Measurements from ENCODE around the gene TBCC.

TBCC gene

DNA sequence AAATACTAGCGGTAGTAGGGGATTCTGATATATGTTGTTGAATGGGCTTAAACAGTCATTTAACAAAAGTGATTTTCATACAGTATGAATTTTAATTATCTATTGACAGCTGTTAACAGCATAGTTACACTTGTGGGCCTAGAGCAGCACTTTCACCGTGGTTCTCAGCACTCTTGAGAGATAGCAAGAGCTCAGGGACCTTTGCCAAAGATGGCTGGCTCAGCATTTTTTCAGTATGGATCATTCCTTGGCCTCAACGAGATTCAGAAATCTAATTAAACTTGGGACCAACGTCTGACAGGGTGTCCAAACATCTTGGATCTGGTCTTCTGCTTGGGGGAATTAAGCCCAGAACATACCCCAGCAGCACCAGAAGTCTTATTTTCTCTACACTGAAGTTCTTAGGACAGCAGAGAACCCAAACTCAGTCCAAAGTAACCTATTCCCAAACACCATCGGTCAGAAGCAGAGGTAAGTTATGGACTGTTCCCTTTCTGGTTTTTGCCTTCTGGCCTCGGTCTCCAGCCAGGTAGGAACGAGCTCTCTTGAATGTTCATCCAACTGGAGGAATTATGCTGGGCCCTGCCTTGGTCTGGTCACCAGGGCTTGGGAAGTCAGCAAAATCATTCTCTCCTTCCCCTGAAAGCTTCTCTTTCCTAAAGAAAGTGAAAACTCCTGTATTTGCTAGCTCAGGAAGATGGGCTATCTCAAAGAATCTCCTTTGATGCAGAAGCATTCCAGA, 49.2 kb downstream of the TBCC start:
- no peak for DNase-seq (ENCODE audit: low read depth, low spot score)

DNA sequence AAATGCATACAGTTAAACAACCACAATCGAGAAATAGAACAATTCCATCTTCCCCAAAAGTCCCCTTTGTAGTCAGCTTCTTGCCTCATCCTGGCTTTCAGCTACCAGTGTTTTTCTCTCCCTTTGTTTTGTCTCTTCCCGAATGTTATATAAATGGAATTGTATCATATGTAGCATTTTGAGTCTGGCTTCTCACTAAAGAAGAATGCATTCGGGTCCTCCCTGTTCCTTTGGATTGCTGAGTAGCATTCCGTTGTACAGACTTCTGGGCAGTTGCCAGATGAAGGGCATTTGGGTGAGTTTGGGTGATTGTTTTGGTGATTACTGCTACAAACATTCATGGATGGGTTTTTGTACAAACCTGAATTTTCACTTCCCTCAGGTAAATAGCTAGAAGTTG, 51.3 kb downstream of the TBCC start:
- no peak for DNase-seq (ENCODE audit: low read depth, low spot score)
